ENCODE data around the gene SAAL1.
"Not testable (repeated sequence)": the region's sequence is repeated elsewhere in the genome, so short reads cannot be mapped to it uniquely, and the experiment has no call there.

The SAAL1 gene

GRCh38 chr11:18135308-18135707, 29.4 kb upstream of the SAAL1 start:
- Histone ChIP-seq H3K4me3 (ENCODE audit: insufficient read length, low read depth) (no peak overlapping the region), H3K27me3 (ENCODE audit: insufficient read depth, insufficient read length) (no peaks in the 10 kb centered on the region), H3K4me1 (ENCODE audit: insufficient read depth, insufficient read length) (no peaks in the 10 kb centered on the region), H3K9me3 (ENCODE audit: insufficient read depth, low read length) (no peaks in the 10 kb centered on the region; the same call in 1 of the 2 replicates), H3K9ac (ENCODE audit: insufficient read length, low read depth) (no peak overlapping the region), H3K36me3 (ENCODE audit: insufficient read depth, insufficient read length, low read length) (no peaks in the 10 kb centered on the region)
- TF ChIP-seq ZNF274 (IDR thresholded peaks at IDR 0.05; ENCODE audit: low read depth, low read length) (no peak), YY1 (IDR thresholded peaks at IDR 0.05; ENCODE audit: insufficient read depth, insufficient read length) (no peak), SUZ12 (IDR thresholded peaks at IDR 0.05; ENCODE audit: extremely low read depth, insufficient read depth, insufficient read length) (no peak)
- DNase-seq (ENCODE audit: low read depth, low spot score) = no peak

GRCh38 chr11:18132341-18132740, 26.5 kb upstream of the SAAL1 start, which contains the start of gene MRGPRX3:
TSS of gene MRGPRX3 (plus strand) at chr11:18132571. CDS start at chr11:18137203, 4,632 bp downstream.
- TF ChIP-seq YY1 (IDR thresholded peaks at IDR 0.05; ENCODE audit: insufficient read depth, insufficient read length) (no peak), ZNF274 (IDR thresholded peaks at IDR 0.05; ENCODE audit: low read depth, low read length) (no peak)
- Histone ChIP-seq H3K9me3 (ENCODE audit: insufficient read depth, low read length) (peaks cover 7% of the 10 kb centered on the region; the same call in 1 of the 2 replicates), H3K36me3 (ENCODE audit: insufficient read depth, insufficient read length, low read length) (no peaks in the 10 kb centered on the region), H3K9ac (ENCODE audit: insufficient read length, low read depth) (no peak within 1 kb of the TSS), H3K4me3 (ENCODE audit: insufficient read length, low read depth) (no peak within 1 kb of the TSS), H3K27me3 (ENCODE audit: insufficient read depth, insufficient read length) (no peaks in the 10 kb centered on the region), H3K4me1 (ENCODE audit: insufficient read depth, insufficient read length) (no peaks in the 10 kb centered on the region)
- no peak for DNase-seq (ENCODE audit: low read depth, low spot score)

GRCh38 chr11:18131115-18131514, 25.2 kb upstream of the SAAL1 start:
- not testable (repeated sequence) for H3K9ac ChIP-seq (ENCODE audit: insufficient read length, low read depth); H3K36me3 ChIP-seq (ENCODE audit: insufficient read depth, insufficient read length, low read length); H3K27me3 ChIP-seq (ENCODE audit: insufficient read depth, insufficient read length); H3K4me1 ChIP-seq (ENCODE audit: insufficient read depth, insufficient read length); H3K9me3 ChIP-seq (ENCODE audit: insufficient read depth, low read length); DNase-seq (ENCODE audit: low read depth, low spot score); H3K4me3 ChIP-seq (ENCODE audit: insufficient read length, low read depth)

- DNase-seq (ENCODE audit: low read depth, low spot score); H3K9ac ChIP-seq (ENCODE audit: insufficient read length, low read depth); H3K9me3 ChIP-seq (ENCODE audit: insufficient read depth, low read length); H3K4me1 ChIP-seq (ENCODE audit: insufficient read depth, insufficient read length); H3K4me3 ChIP-seq (ENCODE audit: insufficient read length, low read depth); H3K36me3 ChIP-seq (ENCODE audit: insufficient read depth, insufficient read length, low read length); H3K27me3 ChIP-seq (ENCODE audit: insufficient read depth, insufficient read length): not testable (repeated sequence)
Observed at GRCh38 chr11:18121331-18121828, 15.5 kb upstream of the SAAL1 start.

GRCh38 chr11:18115360-18116127, 9.7 kb upstream of the SAAL1 start:
- DNase-seq (ENCODE audit: low read depth, low spot score) = peak; percentile 57
- H3K9me3 ChIP-seq (ENCODE audit: insufficient read depth, low read length) = no peaks in the 10 kb centered on the region
- no peak overlapping the region for H3K9ac ChIP-seq (ENCODE audit: insufficient read length, low read depth)
- no peak for TF ChIP-seq YY1 (IDR thresholded peaks at IDR 0.05; ENCODE audit: insufficient read depth, insufficient read length)
- no peak overlapping the region for H3K4me3 ChIP-seq (ENCODE audit: insufficient read length, low read depth)
- no peaks in the 10 kb centered on the region for H3K36me3 ChIP-seq (ENCODE audit: insufficient read depth, insufficient read length, low read length)
- H3K27me3 ChIP-seq (ENCODE audit: insufficient read depth, insufficient read length) = peaks cover 14% of the 10 kb centered on the region
- no peaks in the 10 kb centered on the region for H3K4me1 ChIP-seq (ENCODE audit: insufficient read depth, insufficient read length)

GRCh38 chr11:18111005-18111404, 5.1 kb upstream of the SAAL1 start:
- DNase-seq (ENCODE audit: low read depth, low spot score) = no peak
- no peak for TF ChIP-seq ZNF274 (IDR thresholded peaks at IDR 0.05; ENCODE audit: low read depth, low read length)
- no peak for TF ChIP-seq SUZ12 (IDR thresholded peaks at IDR 0.05; ENCODE audit: extremely low read depth, insufficient read depth, insufficient read length)
- no peak for TF ChIP-seq YY1 (IDR thresholded peaks at IDR 0.05; ENCODE audit: insufficient read depth, insufficient read length)
- no peaks in the 10 kb centered on the region for H3K9me3 ChIP-seq (ENCODE audit: insufficient read depth, low read length)
- no peak overlapping the region for H3K4me3 ChIP-seq (ENCODE audit: insufficient read length, low read depth)
- no peaks in the 10 kb centered on the region for H3K36me3 ChIP-seq (ENCODE audit: insufficient read depth, insufficient read length, low read length)
- H3K27me3 ChIP-seq (ENCODE audit: insufficient read depth, insufficient read length) = peaks cover 14% of the 10 kb centered on the region
- no peak overlapping the region for H3K9ac ChIP-seq (ENCODE audit: insufficient read length, low read depth)
- H3K4me1 ChIP-seq (ENCODE audit: insufficient read depth, insufficient read length) = no peaks in the 10 kb centered on the region

- H3K36me3 ChIP-seq (ENCODE audit: insufficient read depth, insufficient read length, low read length) = peaks cover 11% of the 10 kb centered on the region
- H3K4me1 ChIP-seq (ENCODE audit: insufficient read depth, insufficient read length) = no peaks in the 10 kb centered on the region
- H3K9me3 ChIP-seq (ENCODE audit: insufficient read depth, low read length) = no peaks in the 10 kb centered on the region
- no peak for DNase-seq (ENCODE audit: low read depth, low spot score)
- no peak overlapping the region for H3K9ac ChIP-seq (ENCODE audit: insufficient read length, low read depth)
- H3K27me3 ChIP-seq (ENCODE audit: insufficient read depth, insufficient read length) = peaks cover 7% of the 10 kb centered on the region
- no peak overlapping the region for H3K4me3 ChIP-seq (ENCODE audit: insufficient read length, low read depth)
- TF ChIP-seq YY1 (IDR thresholded peaks at IDR 0.05; ENCODE audit: insufficient read depth, insufficient read length) = no peak
- no peak for TF ChIP-seq ZNF274 (IDR thresholded peaks at IDR 0.05; ENCODE audit: low read depth, low read length)
- no peak for TF ChIP-seq SUZ12 (IDR thresholded peaks at IDR 0.05; ENCODE audit: extremely low read depth, insufficient read depth, insufficient read length)
Observed at GRCh38 chr11:18108254-18108653, 2.4 kb upstream of the SAAL1 start.

GRCh38 chr11:18106688-18107087, 806 bp upstream of the SAAL1 start:
- DNase-seq (ENCODE audit: low read depth, low spot score) = no peak
- Histone ChIP-seq H3K4me1 (ENCODE audit: insufficient read depth, insufficient read length) (no peaks in the 10 kb centered on the region), H3K36me3 (ENCODE audit: insufficient read depth, insufficient read length, low read length) (peaks cover 26% of the 10 kb centered on the region), H3K9ac (ENCODE audit: insufficient read length, low read depth) (no peak overlapping the region), H3K9me3 (ENCODE audit: insufficient read depth, low read length) (no peaks in the 10 kb centered on the region), H3K4me3 (ENCODE audit: insufficient read length, low read depth) (no peak overlapping the region), H3K27me3 (ENCODE audit: insufficient read depth, insufficient read length) (no peaks in the 10 kb centered on the region)
- TF ChIP-seq ZNF274 (IDR thresholded peaks at IDR 0.05; ENCODE audit: low read depth, low read length) (no peak), YY1 (IDR thresholded peaks at IDR 0.05; ENCODE audit: insufficient read depth, insufficient read length) (no peak), SUZ12 (IDR thresholded peaks at IDR 0.05; ENCODE audit: extremely low read depth, insufficient read depth, insufficient read length) (no peak)

All from NT2/D1 (cell line).